ENCODE measurements around the gene PTGES3. TPM values are rescaled to one million over a fixed set of nuclear protein-coding genes. Genes with fewer than 3 reads are reported as not detected.
A peak's percentile ranks its signal among the peaks of the same experiment; 100 is the strongest.

PTGES3 gene
- total RNA-seq, 4 donors from 2014 or later: 80.7 to 236 (median 141) TPM

- H3K9me3 ChIP-seq: no peaks in the 10 kb centered on the region
- H3K27me3 ChIP-seq: no peaks in the 10 kb centered on the region
- peak overlapping the region; percentile 61 to 78 for H3K4me3 ChIP-seq
- no peak for TF ChIP-seq POLR2A (IDR thresholded peaks at IDR 0.05)
- TF ChIP-seq, protein P1, sequence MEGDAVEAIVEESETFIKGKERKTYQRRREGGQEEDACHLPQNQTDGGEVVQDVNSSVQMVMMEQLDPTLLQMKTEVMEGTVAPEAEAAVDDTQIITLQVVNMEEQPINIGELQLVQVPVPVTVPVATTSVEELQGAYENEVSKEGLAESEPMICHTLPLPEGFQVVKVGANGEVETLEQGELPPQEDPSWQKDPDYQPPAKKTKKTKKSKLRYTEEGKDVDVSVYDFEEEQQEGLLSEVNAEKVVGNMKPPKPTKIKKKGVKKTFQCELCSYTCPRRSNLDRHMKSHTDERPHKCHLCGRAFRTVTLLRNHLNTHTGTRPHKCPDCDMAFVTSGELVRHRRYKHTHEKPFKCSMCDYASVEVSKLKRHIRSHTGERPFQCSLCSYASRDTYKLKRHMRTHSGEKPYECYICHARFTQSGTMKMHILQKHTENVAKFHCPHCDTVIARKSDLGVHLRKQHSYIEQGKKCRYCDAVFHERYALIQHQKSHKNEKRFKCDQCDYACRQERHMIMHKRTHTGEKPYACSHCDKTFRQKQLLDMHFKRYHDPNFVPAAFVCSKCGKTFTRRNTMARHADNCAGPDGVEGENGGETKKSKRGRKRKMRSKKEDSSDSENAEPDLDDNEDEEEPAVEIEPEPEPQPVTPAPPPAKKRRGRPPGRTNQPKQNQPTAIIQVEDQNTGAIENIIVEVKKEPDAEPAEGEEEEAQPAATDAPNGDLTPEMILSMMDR (IDR thresholded peaks at IDR 0.05): no peak
- no peaks in the 10 kb centered on the region for H3K36me3 ChIP-seq
- DNase-seq: peak in 1 of 2 donors; percentile 19
- H3K4me1 ChIP-seq: peaks cover 9 to 14% of the 10 kb centered on the region in 2 donors
- intact Hi-C loops (cut with DNase I; ENCODE audit: low total_unique reads): loop anchor here (10.0 kb wide), 1 partner anchor 90 kb away; the partner anchor contains the start of gene BAZ2A
- H3K27ac ChIP-seq: peak overlapping the region; percentile 88 to 93
Measured at GRCh38 chr12:56724701-56724971, 36.6 kb upstream of the PTGES3 start.

GRCh38 chr12:56723889-56724700 lies 36.0 kb upstream of the PTGES3 start:
- Histone ChIP-seq H3K27me3 (no peaks in the 10 kb centered on the region), H3K9me3 (no peaks in the 10 kb centered on the region), H3K4me3 (peak overlapping the region; percentile 61 to 78), H3K27ac (peak overlapping the region; percentile 88 to 93), H3K36me3 (no peaks in the 10 kb centered on the region), H3K4me1 (peaks cover 10 to 14% of the 10 kb centered on the region in 2 donors)
- DNase-seq: peak; percentile 63 to 69
- intact Hi-C loops (cut with DNase I; ENCODE audit: low total_unique reads): loop anchor here (10.0 kb wide), 1 partner anchor 89 kb away; the partner anchor contains the start of gene BAZ2A
- TF ChIP-seq, protein P1 (IDR thresholded peaks at IDR 0.05): no peak
- TF ChIP-seq POLR2A (IDR thresholded peaks at IDR 0.05): no peak

DNA sequence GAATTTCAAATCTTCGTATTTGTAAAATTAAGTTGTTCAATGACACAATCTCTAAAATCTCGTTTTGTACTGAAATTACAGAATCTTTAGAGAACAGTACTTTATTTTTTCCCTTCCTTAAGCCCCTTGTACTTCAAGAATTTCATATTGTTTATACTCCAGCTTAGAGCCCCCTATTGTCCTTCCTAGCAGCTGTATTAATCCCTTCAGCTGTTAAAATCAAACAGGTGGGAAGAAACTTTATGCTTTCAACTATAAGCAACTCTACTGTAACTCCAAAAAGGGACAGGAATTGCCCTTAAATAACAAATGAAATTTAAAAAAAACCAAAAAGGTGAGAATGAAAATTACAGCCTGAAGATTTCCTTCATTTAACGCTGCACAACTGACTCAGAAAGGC lies 35.3 kb upstream of the PTGES3 start:
- Histone ChIP-seq H3K4me1 (peaks cover 14 to 17% of the 10 kb centered on the region in 2 donors), H3K27me3 (no peaks in the 10 kb centered on the region), H3K9me3 (no peaks in the 10 kb centered on the region), H3K27ac (peak overlapping the region; percentile 88 to 93), H3K4me3 (peak overlapping the region; percentile 61 to 78), H3K36me3 (no peaks in the 10 kb centered on the region)
- intact Hi-C loops (cut with DNase I; ENCODE audit: low total_unique reads): loop anchor here (10.0 kb wide), 1 partner anchor 89 kb away; the partner anchor contains the start of gene BAZ2A
- TF ChIP-seq, protein P1 (IDR thresholded peaks at IDR 0.05): no peak
- TF ChIP-seq POLR2A (IDR thresholded peaks at IDR 0.05): no peak
- DNase-seq: no peak

DNA sequence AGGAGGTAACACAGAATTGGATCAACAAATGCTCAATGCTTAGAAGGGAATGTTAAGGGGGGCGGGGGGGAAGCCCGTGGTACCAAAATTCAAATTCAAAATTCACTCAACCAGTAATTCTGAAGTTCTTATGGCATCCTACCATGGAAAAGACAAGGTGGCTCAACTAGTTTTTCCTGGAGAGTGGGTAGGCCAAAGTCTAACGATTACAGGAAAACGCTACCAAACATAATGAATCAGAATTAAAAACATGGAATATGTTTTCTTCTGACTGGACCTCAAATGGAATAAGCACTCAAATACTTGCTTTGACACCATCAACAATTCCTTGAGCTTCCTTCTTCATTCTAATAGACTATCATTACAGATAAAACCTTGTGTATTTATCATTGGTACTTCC lies 34.7 kb upstream of the PTGES3 start:
- DNase-seq: no peak
- no peaks in the 10 kb centered on the region for H3K9me3 ChIP-seq
- peak overlapping the region in 1 of 2 donors; percentile 93 for H3K27ac ChIP-seq
- TF ChIP-seq POLR2A (IDR thresholded peaks at IDR 0.05): no peak
- TF ChIP-seq, protein P1 (IDR thresholded peaks at IDR 0.05): no peak
- H3K27me3 ChIP-seq: no peaks in the 10 kb centered on the region
- H3K36me3 ChIP-seq: no peaks in the 10 kb centered on the region
- intact Hi-C loops (cut with DNase I; ENCODE audit: low total_unique reads): loop anchor here (10.0 kb wide), 1 partner anchor 88 kb away; the partner anchor contains the start of gene BAZ2A
- peaks cover 14 to 21% of the 10 kb centered on the region in 2 donors for H3K4me1 ChIP-seq
- no peak overlapping the region for H3K4me3 ChIP-seq

GRCh38 chr12:56721721-56722120 lies 33.6 kb upstream of the PTGES3 start:
- intact Hi-C loops (cut with DNase I; ENCODE audit: low total_unique reads): loop anchor here (10.0 kb wide), 1 partner anchor 87 kb away; the partner anchor contains the start of gene BAZ2A
- Histone ChIP-seq H3K27ac (peak overlapping the region in 1 of 2 donors; percentile 49), H3K9me3 (no peaks in the 10 kb centered on the region), H3K27me3 (no peaks in the 10 kb centered on the region), H3K4me3 (no peak overlapping the region), H3K4me1 (peaks cover 14 to 25% of the 10 kb centered on the region in 2 donors), H3K36me3 (no peaks in the 10 kb centered on the region)
- no peak for DNase-seq
- TF ChIP-seq POLR2A (IDR thresholded peaks at IDR 0.05): no peak
- TF ChIP-seq, protein P1 (IDR thresholded peaks at IDR 0.05): no peak

Measured in uterus (tissue), 4 donors.